Rectal smooth muscle tissue (tissue), 1 donor: ENCODE measurements around the gene RBMS1.

ENCODE experiments used
- H3K27ac ChIP-seq: one replicate; pipeline ENCODE4 v1.7.0; 2013; ENCODE audit warnings: low read depth, low read length, inconsistent platforms
- H3K27me3 ChIP-seq: one replicate; pipeline ENCODE4 v1.7.0; 2013; ENCODE audit warnings: low read length; ENCODE audit not compliant: control insufficient read depth, insufficient read depth
- H3K36me3 ChIP-seq: one replicate; pipeline ENCODE4 v1.7.0; 2013; ENCODE audit warnings: low read length; ENCODE audit not compliant: control insufficient read depth, insufficient read depth
- H3K4me1 ChIP-seq: one replicate; pipeline ENCODE4 v1.7.0; 2013; ENCODE audit warnings: low read length; ENCODE audit not compliant: control insufficient read depth, insufficient read depth
- H3K4me3 ChIP-seq: one replicate; pipeline ENCODE4 v1.7.0; 2013; ENCODE audit warnings: low read length
- H3K9ac ChIP-seq: one replicate; pipeline ENCODE4 v1.7.0; 2013; ENCODE audit warnings: low read length

Gene RBMS1

GRCh38 chr2:160253440-160254188 is 240.0 kb downstream of the RBMS1 start:
- no peak overlapping the region for H3K27ac ChIP-seq

GRCh38 chr2:160252900-160253299 is 240.7 kb downstream of the RBMS1 start:
- H3K4me3 ChIP-seq, result no peak overlapping the region
- no peaks in the 10 kb centered on the region for H3K27me3 ChIP-seq
- H3K4me1 ChIP-seq, result no peaks in the 10 kb centered on the region
- no peak overlapping the region for H3K27ac ChIP-seq
- no peaks in the 10 kb centered on the region for H3K36me3 ChIP-seq
- no peak overlapping the region for H3K9ac ChIP-seq

More at GRCh38 chr2:160253440-160254188, 240.0 kb downstream of the RBMS1 start:
- no peaks in the 10 kb centered on the region for H3K36me3 ChIP-seq
- no peaks in the 10 kb centered on the region for H3K27me3 ChIP-seq
- no peaks in the 10 kb centered on the region for H3K4me1 ChIP-seq
- H3K4me3 ChIP-seq, result no peak overlapping the region
- no peak overlapping the region for H3K9ac ChIP-seq

DNA sequence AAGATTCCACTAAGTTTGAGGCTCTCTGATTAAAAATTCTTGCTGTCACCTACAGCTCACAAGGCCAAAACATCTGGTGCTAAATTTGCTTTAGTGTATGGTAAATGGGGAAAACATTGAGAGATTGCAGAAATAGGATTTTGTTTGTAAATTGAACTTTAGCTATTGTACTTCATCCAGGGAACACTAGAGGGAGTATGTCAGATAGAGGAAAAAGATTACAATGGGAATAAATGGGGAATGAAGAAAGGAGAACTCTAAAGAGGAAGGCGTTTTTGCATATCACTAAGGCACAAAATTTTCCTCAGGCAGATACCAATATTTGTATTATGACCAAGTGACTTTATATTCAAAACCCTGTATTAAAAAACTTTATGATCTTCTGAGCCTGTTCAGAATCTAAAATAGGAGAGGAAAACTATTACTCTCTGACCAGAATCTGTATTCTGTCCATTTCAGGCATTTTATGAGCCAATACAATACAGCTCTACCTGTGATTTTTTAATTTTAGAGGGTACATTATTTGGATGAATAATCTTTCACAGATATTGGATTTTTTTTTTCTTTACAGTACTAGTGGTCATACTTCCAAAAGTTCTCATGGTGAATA is 241.2 kb downstream of the RBMS1 start:
- H3K4me1 ChIP-seq, result no peaks in the 10 kb centered on the region
- H3K27ac ChIP-seq, result no peak overlapping the region
- no peak overlapping the region for H3K9ac ChIP-seq
- H3K36me3 ChIP-seq, result no peaks in the 10 kb centered on the region
- no peaks in the 10 kb centered on the region for H3K27me3 ChIP-seq
- no peak overlapping the region for H3K4me3 ChIP-seq

GRCh38 chr2:160251569-160251968 is 242.0 kb downstream of the RBMS1 start:
- Histone ChIP-seq H3K36me3 (no peaks in the 10 kb centered on the region), H3K4me3 (no peak overlapping the region), H3K9ac (no peak overlapping the region), H3K27me3 (no peaks in the 10 kb centered on the region), H3K4me1 (no peaks in the 10 kb centered on the region), H3K27ac (no peak overlapping the region)

- Histone ChIP-seq H3K4me3 (no peak overlapping the region), H3K4me1 (no peaks in the 10 kb centered on the region), H3K36me3 (no peaks in the 10 kb centered on the region), H3K27ac (no peak overlapping the region), H3K9ac (no peak overlapping the region), H3K27me3 (no peaks in the 10 kb centered on the region)
Measured at GRCh38 chr2:160249876-160250275, 243.7 kb downstream of the RBMS1 start.

DNA sequence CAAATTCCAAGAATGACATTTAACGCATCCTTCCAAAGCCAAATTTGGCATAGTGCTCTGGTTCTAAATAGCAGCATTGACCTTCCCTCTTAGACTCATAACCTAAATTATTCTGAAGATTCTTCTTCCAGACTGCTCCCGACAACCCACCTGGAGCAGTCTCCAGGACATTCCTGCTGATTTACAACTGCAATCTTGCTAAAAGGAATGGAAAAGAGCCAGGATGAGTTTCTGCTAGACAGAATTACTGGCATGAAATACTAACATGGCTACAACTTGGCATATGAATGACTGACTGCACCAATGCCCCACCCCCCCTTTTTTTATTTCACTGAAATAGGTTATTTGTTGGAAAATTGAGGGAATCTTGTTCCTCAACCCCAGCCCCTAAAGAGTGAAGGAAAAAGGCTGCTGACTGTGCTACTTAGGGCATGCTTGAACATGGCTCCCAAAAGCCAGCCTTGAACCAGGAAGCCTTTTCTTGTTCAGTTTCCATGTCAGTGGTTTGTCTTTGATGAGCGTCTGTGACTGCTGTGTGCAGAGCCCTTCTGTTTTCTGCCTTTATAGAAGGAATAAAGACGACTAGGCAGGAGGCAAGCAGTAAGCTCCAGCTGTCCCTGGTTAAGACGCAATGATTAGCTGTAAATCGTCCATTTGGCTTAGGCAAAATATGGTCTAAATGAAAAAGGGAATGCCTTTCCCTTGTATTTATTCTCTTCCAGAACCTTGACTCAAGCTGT is 246.1 kb downstream of the RBMS1 start:
- Histone ChIP-seq H3K27ac (no peak overlapping the region), H3K9ac (no peak overlapping the region)

GRCh38 chr2:160246356-160246755 is 247.3 kb downstream of the RBMS1 start:
- H3K9ac ChIP-seq, result no peak overlapping the region
- H3K27me3 ChIP-seq, result no peaks in the 10 kb centered on the region
- H3K4me3 ChIP-seq, result no peak overlapping the region
- H3K27ac ChIP-seq, result no peak overlapping the region
- H3K36me3 ChIP-seq, result no peaks in the 10 kb centered on the region
- peaks cover 5% of the 10 kb centered on the region for H3K4me1 ChIP-seq

More for the DNA sequence above, 246.1 kb downstream of the RBMS1 start:
- Histone ChIP-seq H3K36me3 (no peaks in the 10 kb centered on the region), H3K4me1 (no peaks in the 10 kb centered on the region), H3K4me3 (no peak overlapping the region), H3K27me3 (no peaks in the 10 kb centered on the region)

DNA sequence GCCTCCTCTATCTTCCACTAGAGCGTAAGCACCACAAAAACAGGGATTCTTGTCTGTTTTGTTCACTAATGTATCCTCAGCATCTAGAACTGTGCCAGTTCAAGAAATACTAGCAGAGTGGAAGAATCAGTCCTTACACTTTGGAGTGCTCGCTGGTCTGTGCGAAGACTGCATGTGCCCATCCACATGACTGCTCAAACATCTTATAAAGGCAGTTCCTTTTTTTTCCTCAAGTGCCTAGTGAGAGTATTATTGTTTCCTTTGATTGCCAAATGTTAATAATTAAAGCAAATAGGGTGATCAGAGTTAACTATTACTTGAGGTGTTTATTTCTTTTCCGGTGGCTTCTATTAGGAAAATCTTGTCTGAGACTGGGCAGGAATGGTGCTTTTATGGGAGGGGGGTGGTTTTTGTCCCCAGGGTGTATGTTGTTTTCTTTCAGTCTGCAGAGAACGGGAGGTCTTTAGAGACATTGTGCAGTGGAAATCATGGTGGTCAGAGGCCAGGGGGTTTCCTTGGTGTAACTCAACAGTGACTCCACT is 247.9 kb downstream of the RBMS1 start:
- Histone ChIP-seq H3K4me3 (no peak overlapping the region), H3K4me1 (peaks cover 5% of the 10 kb centered on the region), H3K36me3 (no peaks in the 10 kb centered on the region), H3K27ac (no peak overlapping the region), H3K27me3 (no peaks in the 10 kb centered on the region), H3K9ac (no peak overlapping the region)

GRCh38 chr2:160242893-160243564 is 250.6 kb downstream of the RBMS1 start:
- no peak overlapping the region for H3K27ac ChIP-seq
- no peaks in the 10 kb centered on the region for H3K27me3 ChIP-seq
- no peaks in the 10 kb centered on the region for H3K36me3 ChIP-seq
- H3K4me1 ChIP-seq, result peaks cover 5% of the 10 kb centered on the region
- H3K9ac ChIP-seq, result no peak overlapping the region
- no peak overlapping the region for H3K4me3 ChIP-seq

DNA sequence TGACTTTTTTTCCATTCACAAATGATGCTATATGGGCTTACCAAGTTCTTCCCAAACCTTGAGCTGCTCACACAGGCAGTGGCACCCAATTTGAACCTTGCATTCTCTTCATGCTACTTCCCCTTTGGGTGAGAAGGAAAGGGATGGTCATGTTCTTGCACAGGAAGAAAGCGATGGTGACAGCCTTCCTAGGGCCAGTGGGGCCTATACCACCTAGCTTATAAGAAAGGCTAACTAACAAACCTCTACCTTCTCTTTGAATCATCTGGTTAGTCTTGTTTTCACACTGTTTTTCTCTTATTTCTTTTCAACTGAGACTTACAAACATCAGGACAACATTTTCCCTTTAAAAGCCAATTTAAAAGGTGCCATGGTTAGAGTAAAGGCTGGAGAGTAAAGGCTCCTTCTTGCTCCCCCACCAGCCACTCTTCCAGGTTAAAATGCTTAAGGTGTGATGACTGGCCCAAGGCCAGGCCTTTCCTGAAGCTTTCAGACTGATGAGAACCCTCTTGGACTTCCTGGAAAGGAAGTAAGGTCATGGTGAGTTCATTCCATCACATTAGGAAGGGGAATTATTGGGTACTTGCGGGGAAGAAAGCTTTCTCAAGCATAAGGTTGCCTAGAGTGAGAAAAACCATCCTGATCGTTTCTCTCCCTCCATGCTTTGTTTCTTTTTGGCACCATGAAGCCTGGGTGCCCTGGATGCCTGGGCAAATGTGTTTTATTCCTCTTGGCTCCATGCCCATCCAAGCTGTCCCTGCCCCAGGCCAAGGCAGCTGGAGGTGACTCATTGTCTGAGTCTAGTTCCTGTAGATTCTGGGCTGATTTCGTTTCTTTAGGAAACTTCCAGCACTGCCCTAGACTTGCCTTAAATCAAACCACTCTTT is 252.1 kb downstream of the RBMS1 start:
- Histone ChIP-seq H3K4me1 (peaks cover 5% of the 10 kb centered on the region), H3K27me3 (no peaks in the 10 kb centered on the region), H3K27ac (no peak overlapping the region), H3K4me3 (no peak overlapping the region), H3K36me3 (no peaks in the 10 kb centered on the region), H3K9ac (no peak overlapping the region)

DNA sequence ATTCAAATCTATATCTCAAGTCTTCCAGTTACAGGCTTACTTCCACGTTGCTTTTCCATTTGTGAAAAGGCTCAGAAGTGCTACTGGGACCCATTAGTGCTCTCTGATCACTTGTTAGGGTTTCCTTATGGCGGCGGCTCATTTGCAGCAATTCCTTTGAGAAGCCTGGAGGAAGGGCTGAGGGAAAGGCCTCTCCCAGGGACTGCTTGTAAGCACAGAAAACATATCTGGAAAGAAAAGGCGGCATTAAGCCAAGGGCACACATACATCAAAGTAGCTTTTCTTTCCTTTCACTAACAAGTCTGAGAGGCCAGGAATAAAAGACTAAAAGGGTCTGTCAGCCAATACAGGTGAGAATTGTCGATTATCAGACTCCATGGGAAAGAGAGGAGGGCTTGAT is 254.2 kb downstream of the RBMS1 start:
- no peak overlapping the region for H3K4me3 ChIP-seq
- H3K9ac ChIP-seq, result no peak overlapping the region
- H3K36me3 ChIP-seq, result no peaks in the 10 kb centered on the region
- peaks cover 5% of the 10 kb centered on the region for H3K4me1 ChIP-seq
- H3K27me3 ChIP-seq, result no peaks in the 10 kb centered on the region
- no peak overlapping the region for H3K27ac ChIP-seq
